ENCODE data around the gene OR2AE1. TPM values are rescaled to one million over a fixed set of nuclear protein-coding genes. Genes with fewer than 3 reads are reported as not detected.

Gene OR2AE1
- total RNA-seq, 4 donors from 2014 or later = not detected

GRCh38 chr7:99855236-99855635 is 21.6 kb downstream of the OR2AE1 start:
- no peak for DNase-seq
- peaks cover 5% of the 10 kb centered on the region for H3K27me3 ChIP-seq
- in situ Hi-C loops (cut with MboI; ENCODE audit: low pct_ligation_motif_present in 1 of 4, low pct_unique_long_range_greater_than_20kb in 1 of 4, low sequenced_read_pairs in 3 of 4) (no loop called here), intact Hi-C loops (cut with DNase I; ENCODE audit: low total_unique reads) (no loop called here)
- H3K4me3 ChIP-seq = no peak overlapping the region
- H3K9me3 ChIP-seq = no peaks in the 10 kb centered on the region
- WGBS, 2 donors (ENCODE audit: low coverage in 1 of 2) = 97 to 100% methylated on average over 1 of the region's 1 CpG
- TF ChIP-seq EP300 (IDR thresholded peaks at IDR 0.05; ENCODE audit: low read depth) = no peak
- no peaks in the 10 kb centered on the region for H3K36me3 ChIP-seq
- no peaks in the 10 kb centered on the region for H3K4me1 ChIP-seq
- H3K27ac ChIP-seq = no peak overlapping the region

- Histone ChIP-seq H3K4me1 (peaks cover 0 to 3% (median 0%) of the 10 kb centered on the region in 4 donors), H3K27me3 (no peaks in the 10 kb centered on the region), H3K4me3 (no peak overlapping the region), H3K9me3 (no peaks in the 10 kb centered on the region), H3K27ac (peak overlapping the region in 1 of 4 donors; percentile 37), H3K36me3 (no peaks in the 10 kb centered on the region)
- intact Hi-C loops (cut with DNase I; ENCODE audit: low total_unique reads) (no loop called here), in situ Hi-C loops (cut with MboI; ENCODE audit: low pct_ligation_motif_present in 1 of 4, low pct_unique_long_range_greater_than_20kb in 1 of 4, low sequenced_read_pairs in 3 of 4) (no loop called here)
- WGBS, 2 donors (ENCODE audit: low coverage in 1 of 2) = 39 to 45% methylated on average over 4 to 6 of the region's 6 CpGs
- no peak for TF ChIP-seq POLR2A (IDR thresholded peaks at IDR 0.05)
- TF ChIP-seq CTCF (IDR thresholded peaks at IDR 0.05) = no peak
- no peak for TF ChIP-seq POLR2AphosphoS5 (IDR thresholded peaks at IDR 0.05)
- no peak for TF ChIP-seq EP300 (IDR thresholded peaks at IDR 0.05; ENCODE audit: low read depth)
- peak; percentile 30 for DNase-seq
These were observed 28.2 kb downstream of the OR2AE1 start for GRCh38 chr7:99848420-99849216.

DNA sequence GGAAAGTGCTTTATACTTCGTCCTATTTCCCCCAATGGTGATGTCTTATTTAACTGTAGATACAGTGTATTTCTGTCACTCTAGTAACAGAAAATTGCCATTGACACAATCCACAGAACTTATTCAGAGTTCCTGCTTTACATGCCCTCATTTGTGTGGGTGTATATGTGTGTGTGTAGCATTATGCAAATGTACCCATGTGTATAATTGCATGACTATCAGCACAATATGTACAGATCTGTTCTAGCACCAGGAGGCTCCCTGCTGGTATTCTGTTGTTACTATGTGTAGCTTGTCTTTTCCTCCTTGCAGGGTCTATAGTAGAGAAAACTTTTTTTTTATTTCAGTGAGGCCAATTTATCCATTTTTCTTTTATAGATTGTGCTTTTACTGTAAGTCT is 32.5 kb downstream of the OR2AE1 start:
- H3K9me3 ChIP-seq = no peaks in the 10 kb centered on the region
- in situ Hi-C loops (cut with MboI; ENCODE audit: low pct_ligation_motif_present in 1 of 4, low pct_unique_long_range_greater_than_20kb in 1 of 4, low sequenced_read_pairs in 3 of 4) = no loop called here
- intact Hi-C loops (cut with DNase I; ENCODE audit: low total_unique reads) = no loop called here
- DNase-seq = no peak
- H3K36me3 ChIP-seq = no peaks in the 10 kb centered on the region
- TF ChIP-seq CTCF (IDR thresholded peaks at IDR 0.05) (no peak), POLR2A (IDR thresholded peaks at IDR 0.05) (no peak), EP300 (IDR thresholded peaks at IDR 0.05; ENCODE audit: low read depth) (no peak), POLR2AphosphoS5 (IDR thresholded peaks at IDR 0.05) (no peak)
- no peak overlapping the region for H3K27ac ChIP-seq
- 67 to 88% methylated on average over 1 of the region's 1 CpG for WGBS, 2 donors (ENCODE audit: low coverage in 1 of 2)
- H3K4me3 ChIP-seq = no peak overlapping the region
- H3K4me1 ChIP-seq = peaks cover 0 to 16% (median 4%) of the 10 kb centered on the region in 4 donors
- H3K27me3 ChIP-seq = no peaks in the 10 kb centered on the region

GRCh38 chr7:99843808-99844207 is 33.0 kb downstream of the OR2AE1 start:
- Histone ChIP-seq H3K9me3 (no peaks in the 10 kb centered on the region), H3K27me3 (no peaks in the 10 kb centered on the region), H3K36me3 (no peaks in the 10 kb centered on the region), H3K4me1 (peaks cover 0 to 19% (median 6%) of the 10 kb centered on the region in 4 donors), H3K4me3 (no peak overlapping the region), H3K27ac (no peak overlapping the region)
- DNase-seq = no peak
- WGBS, 2 donors (ENCODE audit: low coverage in 1 of 2) = 75 to 80% methylated on average over 1 to 4 of the region's 4 CpGs
- intact Hi-C loops (cut with DNase I; ENCODE audit: low total_unique reads) (no loop called here), in situ Hi-C loops (cut with MboI; ENCODE audit: low pct_ligation_motif_present in 1 of 4, low pct_unique_long_range_greater_than_20kb in 1 of 4, low sequenced_read_pairs in 3 of 4) (no loop called here)
- no peak for TF ChIP-seq EP300 (IDR thresholded peaks at IDR 0.05; ENCODE audit: low read depth)
- TF ChIP-seq POLR2A (IDR thresholded peaks at IDR 0.05) = no peak
- TF ChIP-seq CTCF (IDR thresholded peaks at IDR 0.05) = no peak
- no peak for TF ChIP-seq POLR2AphosphoS5 (IDR thresholded peaks at IDR 0.05)
